HT1080 (cell line): ENCODE results near the gene RCC1. TPM values are rescaled to one million over a fixed set of nuclear protein-coding genes. Genes with fewer than 3 reads are reported as not detected.
"Not testable (repeated sequence)": the region's sequence is repeated elsewhere in the genome, so short reads cannot be mapped to it uniquely, and the experiment has no call there.

ENCODE experiments used
- DNase-seq: peaks from one replicate; pipeline ENCODE4 v3.0.0-alpha.2; 2015; ENCODE audit warnings: low read depth
- polyA plus RNA-seq, 2 experiments: library from polyadenylated mRNA; depleted of rRNA; stranded (reverse); fragments of >200 nt; gene quantifications; 2 replicates each; pipeline ENCODE4 v1.2.3, GENCODE V29; 2015
- total RNA-seq: library from RNA; depleted of rRNA; stranded (reverse); fragments of >200 nt; shearing (Covaris generic); gene quantifications from 2 replicates; pipeline ENCODE4 v1.2.3, GENCODE V29; 2014; rRNA removed

The RCC1 gene, protein sequence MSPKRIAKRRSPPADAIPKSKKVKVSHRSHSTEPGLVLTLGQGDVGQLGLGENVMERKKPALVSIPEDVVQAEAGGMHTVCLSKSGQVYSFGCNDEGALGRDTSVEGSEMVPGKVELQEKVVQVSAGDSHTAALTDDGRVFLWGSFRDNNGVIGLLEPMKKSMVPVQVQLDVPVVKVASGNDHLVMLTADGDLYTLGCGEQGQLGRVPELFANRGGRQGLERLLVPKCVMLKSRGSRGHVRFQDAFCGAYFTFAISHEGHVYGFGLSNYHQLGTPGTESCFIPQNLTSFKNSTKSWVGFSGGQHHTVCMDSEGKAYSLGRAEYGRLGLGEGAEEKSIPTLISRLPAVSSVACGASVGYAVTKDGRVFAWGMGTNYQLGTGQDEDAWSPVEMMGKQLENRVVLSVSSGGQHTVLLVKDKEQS
- 138 and 163 TPM in 2 replicates for total RNA-seq
- 108 and 111 TPM in 2 replicates for polyA plus RNA-seq (2015; cell fraction: cytosol; rRNA removed)
- polyA plus RNA-seq (2015; cell fraction: nucleus; rRNA removed): 102 and 110 TPM in 2 replicates

DNA sequence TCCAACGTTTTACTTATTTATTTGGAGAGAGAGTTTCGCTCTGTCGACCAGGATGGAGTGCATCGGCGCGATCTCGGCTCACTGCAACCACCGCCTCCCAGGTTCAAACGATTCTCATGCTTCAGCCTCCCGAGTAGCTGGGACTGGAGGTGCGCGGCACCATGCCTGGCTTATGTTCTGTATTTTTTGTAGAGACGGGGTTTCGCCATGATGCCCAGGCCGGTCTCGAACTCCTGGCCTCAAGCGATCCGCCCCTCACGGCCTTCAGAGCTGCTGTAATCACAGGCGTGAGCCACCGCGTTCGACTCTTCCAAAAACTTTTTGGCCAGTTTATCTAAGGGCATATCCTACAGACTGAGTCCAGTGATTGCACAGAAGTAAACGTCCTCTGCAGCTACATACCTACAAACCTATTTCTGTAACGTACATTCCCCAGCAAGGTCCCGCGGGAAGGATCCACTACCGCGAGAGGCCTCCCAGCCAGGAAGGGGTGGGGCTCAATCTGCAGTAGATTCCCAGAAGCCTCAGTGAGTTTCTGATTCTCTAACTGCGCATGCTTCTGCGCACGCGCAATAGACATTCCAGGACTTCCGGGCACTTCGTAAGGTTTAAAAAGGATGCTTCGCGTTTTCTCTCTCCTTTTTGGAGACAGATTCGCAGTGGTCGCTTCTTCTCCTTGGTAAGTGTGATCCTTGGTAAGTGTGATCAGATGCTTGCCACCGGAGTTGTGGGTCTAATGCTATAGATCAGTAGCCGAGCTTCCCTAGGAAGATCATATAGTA, at the start of gene RCC1:
Gene RCC1, plus strand, starts transcription at position 638 of the 782 bp plus-strand sequence. CDS start 23,824 bp downstream, outside the sequence.
- peak; percentile 96 for DNase-seq

DNA sequence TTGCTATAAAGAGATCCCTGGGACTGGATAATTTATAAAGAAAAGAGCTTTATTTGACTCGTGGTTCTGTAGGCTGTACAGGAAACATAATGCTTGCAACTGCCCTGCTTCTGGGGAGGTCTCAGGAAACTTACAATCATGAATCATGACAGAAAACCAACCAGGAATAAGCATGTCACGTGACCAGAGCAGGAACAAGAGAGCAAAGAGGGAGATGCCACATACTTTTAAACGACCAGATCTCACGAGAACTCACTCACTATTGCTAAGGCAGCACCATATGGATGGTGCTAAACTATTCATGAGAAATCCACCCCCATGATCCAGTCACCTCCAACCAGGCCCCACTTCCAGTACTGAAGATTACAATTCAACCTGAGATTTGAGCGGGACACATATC, 49.8 kb upstream of the RCC1 start:
- peak; percentile 84 for DNase-seq

DNA sequence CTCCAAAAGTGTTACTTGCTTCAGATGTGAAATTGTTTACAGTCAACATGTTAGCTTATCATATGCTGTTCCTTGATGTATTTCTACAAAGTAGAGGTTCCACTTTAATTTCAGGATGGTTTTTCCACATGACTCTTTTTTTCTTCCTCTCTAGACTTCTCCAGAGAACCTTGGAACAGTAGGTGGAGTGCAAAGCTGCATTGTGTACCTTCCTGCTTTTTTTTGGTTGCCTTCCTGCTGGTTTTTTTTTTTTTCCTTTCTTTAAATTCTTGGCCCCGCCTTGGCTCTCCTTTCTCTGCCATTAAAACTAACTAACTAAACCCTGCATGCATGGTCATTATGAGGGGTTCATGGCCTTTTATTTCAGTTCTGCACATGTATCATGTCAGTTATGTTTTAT, 48.2 kb upstream of the RCC1 start:
- DNase-seq: no peak

DNA sequence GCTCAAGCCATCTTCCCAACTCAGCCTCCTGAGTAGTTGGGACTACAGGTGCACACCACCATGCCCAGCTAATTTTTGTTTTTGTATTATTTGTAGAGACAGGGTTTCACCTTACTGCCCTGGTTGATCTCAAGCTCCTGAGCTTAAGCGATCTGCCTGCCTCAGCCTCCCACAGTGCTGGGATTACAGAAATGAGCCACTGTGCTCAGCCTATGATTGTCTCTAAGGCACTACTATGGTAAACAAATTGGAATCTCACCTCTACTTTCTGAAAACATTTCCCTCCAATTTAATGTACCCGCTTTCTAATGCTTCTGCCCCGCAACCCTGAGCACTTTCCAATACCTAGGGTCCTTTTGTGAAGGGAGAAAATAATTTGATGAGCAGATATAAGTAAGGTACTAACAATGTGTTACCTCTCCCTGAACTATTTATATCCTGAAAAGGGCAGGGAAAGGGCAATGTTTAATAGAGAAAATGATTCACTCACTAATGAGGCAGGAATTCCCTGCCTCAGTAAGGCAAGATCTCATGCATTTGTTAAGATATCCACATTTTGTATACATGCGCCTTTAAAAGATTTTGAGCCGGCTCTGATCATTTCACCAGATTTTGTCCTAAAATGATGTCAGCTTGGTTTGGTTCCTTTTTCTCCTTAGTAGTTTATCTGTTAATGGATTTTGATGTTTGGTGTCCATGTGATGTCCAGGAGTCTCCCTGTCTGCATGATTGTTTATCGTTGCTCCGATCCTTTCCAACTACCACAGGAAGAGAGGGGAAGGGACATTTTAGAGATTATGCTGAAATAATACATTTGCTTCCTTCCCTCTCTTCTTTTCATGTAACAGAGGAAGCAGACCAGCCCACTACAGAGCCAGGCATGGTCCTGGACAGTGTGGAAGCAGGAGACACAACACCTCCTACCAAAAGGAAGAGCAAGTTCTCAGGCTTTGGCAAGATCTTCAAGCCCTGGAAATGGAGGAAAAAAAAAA, 47.3 kb upstream of the RCC1 start:
- no peak for DNase-seq

DNA sequence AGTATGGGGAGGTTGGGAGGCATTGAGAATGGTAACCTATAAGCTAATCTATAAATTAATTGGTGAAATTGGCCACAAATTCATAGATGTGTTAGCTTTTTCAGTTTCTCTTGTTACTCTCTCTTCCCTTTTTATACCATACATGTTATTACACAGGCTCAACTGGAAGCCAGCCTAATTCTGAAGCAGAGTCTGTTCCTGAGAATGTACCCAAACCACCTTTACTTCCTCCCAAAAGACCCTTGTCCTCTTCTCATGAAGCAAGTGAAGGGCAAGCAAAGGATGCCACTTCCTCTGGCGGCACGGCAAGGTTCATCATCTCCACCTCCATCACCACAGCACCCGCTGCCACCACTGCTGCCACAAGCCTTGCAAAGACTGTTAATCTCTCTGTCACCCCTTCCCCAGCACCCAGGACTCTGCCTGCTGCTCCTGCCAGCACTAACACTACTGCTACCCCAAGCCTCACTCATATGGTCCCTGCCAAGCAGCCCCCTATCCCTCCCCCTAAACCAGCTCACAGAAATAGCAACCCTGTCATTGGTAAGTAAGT, 39.5 kb upstream of the RCC1 start:
- no peak for DNase-seq

DNA sequence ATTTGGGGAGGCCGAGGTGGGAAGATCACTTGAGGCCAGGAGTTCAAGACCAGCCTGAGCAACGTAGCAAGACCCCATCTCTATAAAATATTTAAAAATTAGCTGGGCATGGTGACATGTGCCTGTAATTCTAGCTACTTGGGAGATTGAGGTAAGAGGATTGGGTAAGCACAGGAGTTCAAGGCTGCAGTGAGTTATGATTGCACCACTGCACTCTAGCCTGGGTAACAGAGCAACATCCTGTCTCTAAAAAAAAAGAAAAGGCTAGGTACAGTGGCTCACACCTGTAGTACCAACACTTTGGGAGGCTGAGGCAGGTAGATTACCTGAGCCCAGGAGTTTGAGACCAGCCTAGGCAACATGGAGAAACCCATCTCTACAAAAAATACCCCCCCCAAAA, 35.7 kb upstream of the RCC1 start:
- no peak for DNase-seq

DNA sequence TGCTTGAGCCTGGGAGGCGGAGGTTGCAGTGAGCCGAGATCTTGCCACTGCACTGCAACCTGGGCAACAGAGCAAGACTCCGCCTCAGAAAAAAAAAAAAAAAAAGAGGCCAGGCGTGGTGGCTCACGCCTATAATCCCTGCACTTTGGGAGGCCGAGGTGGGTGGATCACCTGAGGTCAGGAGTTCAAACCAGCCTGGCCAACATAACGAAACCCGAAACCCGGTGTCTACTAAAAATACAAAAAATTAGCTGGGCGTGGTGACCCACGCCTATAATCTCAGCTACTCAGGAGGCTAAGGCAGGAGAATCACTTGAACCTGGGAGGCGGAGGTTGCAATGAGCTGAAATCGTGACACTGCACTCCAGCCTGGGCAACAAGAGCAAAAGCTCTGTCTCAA, 26.3 kb upstream of the RCC1 start:
- not testable (repeated sequence) for DNase-seq

DNA sequence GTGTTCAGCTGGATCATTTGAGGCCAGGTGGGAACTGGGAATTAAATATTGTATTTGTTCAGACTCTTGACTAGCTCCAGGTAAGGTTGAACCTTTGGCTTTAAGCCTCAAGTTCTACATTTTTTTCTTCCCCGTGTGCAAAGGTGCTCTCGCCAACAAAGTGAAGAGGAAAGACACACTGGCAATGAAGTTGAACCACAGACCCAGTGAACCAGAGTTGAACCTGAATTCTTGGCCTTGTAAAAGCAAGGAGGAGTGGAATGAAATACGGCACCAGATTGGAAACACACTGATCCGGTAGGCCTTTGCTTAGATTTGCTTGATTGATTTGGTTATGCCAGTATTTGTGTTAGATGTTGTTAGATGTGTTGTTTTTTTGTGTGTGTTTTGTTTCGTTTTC, 25.5 kb upstream of the RCC1 start:
- DNase-seq: no peak

DNA sequence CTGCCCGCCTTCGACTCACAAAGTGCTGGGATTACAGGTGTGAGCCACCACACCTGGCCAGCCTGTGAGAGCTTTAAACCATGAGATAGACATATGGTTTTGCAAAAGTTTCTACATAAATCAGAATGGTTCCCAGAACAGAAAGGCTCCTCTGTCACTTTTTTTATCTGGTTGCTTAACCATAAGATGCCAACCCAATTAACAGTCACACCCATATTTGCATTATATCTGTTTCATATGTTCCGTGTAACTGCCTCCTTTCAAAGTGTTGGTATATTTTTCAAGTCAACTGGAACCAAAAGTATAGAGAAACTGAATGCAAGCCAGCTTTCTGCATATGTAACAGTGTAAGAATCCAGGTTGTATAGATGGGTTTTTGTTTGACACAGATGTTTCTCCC, 23.7 kb upstream of the RCC1 start:
- DNase-seq: no peak

DNA sequence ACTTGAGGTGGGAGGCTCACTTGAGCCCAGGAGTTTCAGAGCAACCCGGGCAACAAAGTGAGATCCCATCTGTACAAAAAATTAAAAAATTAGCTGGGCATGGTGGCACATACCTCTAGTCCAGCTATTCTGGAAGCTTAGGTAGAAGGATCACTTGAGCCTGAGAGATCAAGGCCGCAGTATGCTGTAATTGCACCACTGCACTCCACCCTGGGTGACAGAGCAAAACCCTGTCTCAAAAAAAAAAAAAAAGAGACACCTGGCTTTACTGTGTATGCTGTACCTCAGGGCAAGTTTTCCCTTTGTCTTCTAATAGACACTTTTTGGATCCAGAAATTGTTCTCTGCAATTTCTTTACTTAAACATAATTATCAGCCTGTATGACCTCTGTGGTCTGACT, 23.1 kb upstream of the RCC1 start:
- DNase-seq: no peak

DNA sequence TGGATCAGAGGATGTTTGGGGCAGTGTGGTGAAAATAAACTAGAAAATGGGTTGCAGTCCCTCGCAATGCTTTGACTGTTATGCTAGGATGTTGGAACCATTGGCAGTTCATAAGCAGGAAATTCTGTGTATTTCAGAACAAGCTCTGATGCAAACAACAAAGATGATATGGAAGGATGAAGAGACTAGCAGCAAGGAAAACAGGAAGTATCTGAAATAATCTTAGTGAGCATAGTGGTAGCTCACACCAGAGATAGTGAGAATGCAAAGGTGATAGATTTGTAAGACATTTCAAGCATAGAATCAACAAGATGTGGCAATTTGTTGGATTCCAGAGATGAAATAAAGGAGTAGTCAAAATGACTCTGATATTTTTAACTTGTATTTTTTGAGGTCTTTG, 11.1 kb upstream of the RCC1 start:
- no peak for DNase-seq

DNA sequence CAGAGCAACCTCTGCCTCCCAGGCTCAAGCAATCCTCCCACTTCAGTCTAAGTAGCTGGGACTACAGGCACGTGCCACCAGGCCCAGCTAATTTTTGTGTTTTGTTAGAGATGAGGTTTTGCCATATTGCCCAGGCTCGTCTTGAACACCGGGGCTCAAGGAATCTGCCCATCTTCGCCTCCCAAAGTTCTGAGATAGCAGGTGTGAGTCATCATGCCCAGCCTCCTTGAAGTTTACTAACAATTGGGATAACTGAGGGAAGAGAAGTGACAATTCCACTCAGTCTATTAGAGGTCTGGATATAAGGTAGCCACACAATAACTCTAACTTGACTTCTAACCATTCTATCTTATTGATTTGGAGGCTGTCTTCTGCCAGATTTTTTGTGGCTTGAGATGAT, 6.3 kb upstream of the RCC1 start:
- DNase-seq: no peak

DNA sequence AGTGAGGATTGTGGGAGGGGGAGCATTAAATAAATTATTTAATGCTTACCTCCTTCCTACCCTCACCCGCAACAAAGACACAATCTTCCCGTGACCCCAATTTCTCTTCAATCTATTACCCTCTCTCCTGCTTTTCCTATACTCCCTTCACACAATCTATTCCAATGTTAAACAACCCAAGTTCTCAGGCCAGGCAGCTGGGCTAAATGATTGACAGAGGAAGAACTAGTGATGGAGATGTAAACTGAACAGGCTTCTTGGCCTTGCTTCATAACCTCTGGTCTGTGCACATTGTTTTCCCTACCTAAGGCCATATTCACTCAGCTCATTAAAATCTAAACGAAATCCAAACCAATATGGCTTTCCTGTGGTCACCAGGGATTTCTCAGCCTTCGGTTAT, 3.9 kb upstream of the RCC1 start:
- DNase-seq: no peak

DNA sequence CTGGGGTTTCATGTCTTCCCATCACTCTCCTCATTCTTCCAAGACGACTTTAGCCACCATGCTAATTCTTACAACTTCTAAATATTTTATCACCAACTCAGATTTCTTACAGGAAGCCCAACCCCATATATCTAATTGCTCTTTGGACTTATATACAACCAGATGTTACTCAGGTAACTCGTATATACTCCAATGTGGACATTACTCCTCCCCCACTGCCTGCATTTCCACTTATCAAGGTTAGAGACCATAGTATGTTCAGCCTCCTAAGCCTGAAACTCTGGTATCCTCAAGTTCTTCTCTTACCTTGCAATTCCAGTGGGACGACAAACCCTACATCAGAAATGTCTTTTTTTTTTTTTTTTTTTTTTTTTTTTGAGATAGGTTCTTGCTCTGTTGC, 2.7 kb upstream of the RCC1 start:
- no peak for DNase-seq

DNA sequence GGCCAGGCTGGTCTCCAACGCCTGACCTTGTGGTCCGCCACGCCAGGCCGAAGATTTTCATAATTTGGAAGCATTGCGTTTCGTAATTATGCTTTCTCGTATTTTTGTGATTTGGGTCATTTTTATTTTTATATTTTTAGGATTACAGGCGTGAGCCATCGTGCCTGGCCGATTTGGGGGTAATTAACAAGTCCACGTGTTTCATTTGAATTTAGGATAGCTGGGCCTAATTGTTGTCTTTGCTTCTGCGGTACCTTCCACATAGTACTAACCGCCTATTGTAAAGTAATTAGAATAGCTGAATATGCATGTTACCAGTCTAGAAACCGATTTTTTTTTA, 1.0 kb downstream of the RCC1 start:
- peak; percentile 22 for DNase-seq

DNA sequence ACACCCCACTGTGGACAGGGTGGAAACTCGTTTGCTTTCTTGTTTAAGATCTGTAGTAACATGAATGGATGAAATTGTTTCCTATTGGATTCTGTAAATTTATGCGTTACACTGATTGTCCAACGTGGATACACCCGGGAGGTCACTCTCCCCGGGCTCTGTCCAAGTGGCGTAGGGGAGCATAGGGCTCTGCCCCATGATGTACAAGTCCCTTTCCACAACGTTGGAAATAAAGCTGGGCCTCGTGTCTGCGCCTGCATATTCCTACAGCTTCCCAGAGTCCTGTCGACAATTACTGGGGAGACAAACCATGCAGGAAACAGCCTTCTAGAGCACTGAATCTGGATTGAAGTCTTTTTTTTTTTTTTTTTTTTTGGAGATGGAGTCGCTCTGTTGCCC, 1.4 kb downstream of the RCC1 start:
- peak; percentile 41 for DNase-seq

DNA sequence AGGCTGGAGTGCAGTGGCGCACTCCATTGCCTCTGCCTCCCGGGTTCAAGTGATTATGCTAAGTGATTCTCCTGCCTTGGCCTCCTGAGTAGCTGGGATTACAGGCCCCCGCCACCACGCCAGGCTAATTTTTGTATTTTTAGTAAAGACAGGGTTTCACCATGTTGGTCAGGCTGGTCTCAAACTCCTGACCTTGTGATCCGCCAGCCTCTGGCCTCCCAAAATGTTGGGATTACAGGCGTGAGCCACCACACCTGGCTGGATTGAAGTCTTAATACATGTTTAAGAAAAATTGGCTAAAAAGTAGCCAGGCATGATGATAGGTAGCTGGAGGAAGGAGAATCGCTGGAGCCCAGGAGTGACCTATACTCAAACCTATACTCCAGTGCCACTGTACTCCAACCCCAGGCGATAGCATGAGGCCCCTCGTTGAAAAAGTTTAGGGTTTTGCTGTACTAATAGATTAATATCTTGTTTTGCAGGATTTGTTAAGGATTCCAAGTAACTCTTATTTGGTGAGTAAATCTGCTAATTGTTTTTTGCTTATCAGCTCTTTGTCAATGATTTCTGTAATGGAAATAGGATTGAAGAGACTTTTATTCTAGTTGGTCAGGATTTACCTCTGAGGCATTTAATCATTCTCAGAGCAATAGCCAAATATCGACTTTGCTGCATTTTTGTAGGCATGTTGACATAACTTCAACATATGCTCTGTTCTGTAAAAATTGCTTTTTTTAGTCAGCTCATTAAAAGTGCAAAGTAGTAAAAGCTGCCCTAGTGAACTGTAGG, 2.0 kb downstream of the RCC1 start:
- peak; percentile 27 for DNase-seq

DNA sequence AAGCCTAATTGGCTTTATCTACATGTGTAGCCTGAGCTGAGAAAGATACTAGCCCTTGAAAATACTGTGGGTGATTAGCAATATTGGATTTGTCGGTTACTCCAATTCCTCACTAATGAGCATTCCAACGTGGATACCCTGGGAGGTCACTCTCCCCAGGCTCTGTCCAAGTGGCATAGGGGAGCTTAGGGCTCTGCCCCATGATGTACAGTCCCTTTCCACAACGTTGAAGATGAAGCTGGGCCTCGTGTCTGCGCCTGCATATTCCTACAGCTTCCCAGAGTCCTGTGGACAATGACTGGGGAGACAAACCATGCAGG, 2.6 kb downstream of the RCC1 start:
- DNase-seq: peak; percentile 40

DNA sequence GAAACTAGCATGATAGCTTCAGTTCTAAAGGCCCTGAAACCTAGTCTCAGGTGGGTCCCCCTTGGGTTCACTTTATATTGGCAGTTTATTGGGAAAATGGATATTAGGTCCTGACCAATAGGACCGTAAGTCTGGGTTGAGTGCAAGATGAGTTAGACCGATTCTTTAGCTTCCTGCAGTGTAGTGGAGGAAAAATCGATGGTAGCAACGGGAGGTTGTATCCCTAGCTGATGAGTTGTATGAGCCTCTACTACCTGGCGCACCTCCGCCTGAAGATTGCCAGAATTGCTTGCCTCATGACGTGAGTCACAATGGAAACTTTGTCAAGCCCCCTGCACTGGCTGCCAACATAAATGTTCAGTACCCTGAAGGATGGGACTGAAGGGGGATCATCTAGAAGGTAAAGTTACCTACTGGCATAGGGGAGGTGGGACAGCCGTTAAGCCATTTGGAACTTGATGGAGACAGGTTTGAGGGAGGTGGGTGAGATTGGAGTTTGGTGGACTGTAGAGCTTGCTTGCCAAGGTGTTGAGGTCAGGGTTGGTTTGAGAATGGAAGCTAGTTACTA, 3.9 kb downstream of the RCC1 start:
- DNase-seq: no peak
